BE2C (cell line): ENCODE data around the gene DOK1.

ENCODE experiments used
- DNase-seq: peaks from one replicate; pipeline ENCODE4 v3.0.0-alpha.2; 2020
- H3K27me3 ChIP-seq: fragments of 250-450 bp; sonication (Bioruptor Pico); 2 replicates; pipeline ENCODE4 v1.5.1; 2020; ENCODE audit warnings: mild to moderate bottlenecking
- H3K36me3 ChIP-seq: fragments of 250-450 bp; sonication (Bioruptor Pico); 2 replicates; pipeline ENCODE4 v1.5.1; 2020; ENCODE audit warnings: mild to moderate bottlenecking
- H3K4me1 ChIP-seq: fragments of 250-450 bp; sonication (Bioruptor Pico); 2 replicates; pipeline ENCODE4 v1.5.1; 2020
- H3K4me3 ChIP-seq: 2 replicates; pipeline ENCODE4 v1.5.1; 2011; ENCODE audit warnings: low read depth, low read length
- H3K9me3 ChIP-seq: fragments of 250-450 bp; sonication (Bioruptor Pico); 2 replicates; pipeline ENCODE4 v1.5.1; 2020
- TF ChIP-seq, protein P1 (sequence below): IDR thresholded peaks from 2 replicates; pipeline ENCODE4 v1.5.1; 2012; ENCODE audit warnings: mild to moderate bottlenecking, low read depth, low read length

The DOK1 gene

GRCh38 chr2:74551942-74552913, 2.3 kb upstream of the DOK1 start:
- Histone ChIP-seq H3K4me3 (peak overlapping the region; percentile 69), H3K9me3 (no peaks in the 10 kb centered on the region), H3K27me3 (no peaks in the 10 kb centered on the region), H3K36me3 (no peaks in the 10 kb centered on the region; the same call in 1 of the 2 replicates), H3K4me1 (no peaks in the 10 kb centered on the region)
- TF ChIP-seq, protein P1, sequence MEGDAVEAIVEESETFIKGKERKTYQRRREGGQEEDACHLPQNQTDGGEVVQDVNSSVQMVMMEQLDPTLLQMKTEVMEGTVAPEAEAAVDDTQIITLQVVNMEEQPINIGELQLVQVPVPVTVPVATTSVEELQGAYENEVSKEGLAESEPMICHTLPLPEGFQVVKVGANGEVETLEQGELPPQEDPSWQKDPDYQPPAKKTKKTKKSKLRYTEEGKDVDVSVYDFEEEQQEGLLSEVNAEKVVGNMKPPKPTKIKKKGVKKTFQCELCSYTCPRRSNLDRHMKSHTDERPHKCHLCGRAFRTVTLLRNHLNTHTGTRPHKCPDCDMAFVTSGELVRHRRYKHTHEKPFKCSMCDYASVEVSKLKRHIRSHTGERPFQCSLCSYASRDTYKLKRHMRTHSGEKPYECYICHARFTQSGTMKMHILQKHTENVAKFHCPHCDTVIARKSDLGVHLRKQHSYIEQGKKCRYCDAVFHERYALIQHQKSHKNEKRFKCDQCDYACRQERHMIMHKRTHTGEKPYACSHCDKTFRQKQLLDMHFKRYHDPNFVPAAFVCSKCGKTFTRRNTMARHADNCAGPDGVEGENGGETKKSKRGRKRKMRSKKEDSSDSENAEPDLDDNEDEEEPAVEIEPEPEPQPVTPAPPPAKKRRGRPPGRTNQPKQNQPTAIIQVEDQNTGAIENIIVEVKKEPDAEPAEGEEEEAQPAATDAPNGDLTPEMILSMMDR, result no peak
- no peak for DNase-seq

DNA sequence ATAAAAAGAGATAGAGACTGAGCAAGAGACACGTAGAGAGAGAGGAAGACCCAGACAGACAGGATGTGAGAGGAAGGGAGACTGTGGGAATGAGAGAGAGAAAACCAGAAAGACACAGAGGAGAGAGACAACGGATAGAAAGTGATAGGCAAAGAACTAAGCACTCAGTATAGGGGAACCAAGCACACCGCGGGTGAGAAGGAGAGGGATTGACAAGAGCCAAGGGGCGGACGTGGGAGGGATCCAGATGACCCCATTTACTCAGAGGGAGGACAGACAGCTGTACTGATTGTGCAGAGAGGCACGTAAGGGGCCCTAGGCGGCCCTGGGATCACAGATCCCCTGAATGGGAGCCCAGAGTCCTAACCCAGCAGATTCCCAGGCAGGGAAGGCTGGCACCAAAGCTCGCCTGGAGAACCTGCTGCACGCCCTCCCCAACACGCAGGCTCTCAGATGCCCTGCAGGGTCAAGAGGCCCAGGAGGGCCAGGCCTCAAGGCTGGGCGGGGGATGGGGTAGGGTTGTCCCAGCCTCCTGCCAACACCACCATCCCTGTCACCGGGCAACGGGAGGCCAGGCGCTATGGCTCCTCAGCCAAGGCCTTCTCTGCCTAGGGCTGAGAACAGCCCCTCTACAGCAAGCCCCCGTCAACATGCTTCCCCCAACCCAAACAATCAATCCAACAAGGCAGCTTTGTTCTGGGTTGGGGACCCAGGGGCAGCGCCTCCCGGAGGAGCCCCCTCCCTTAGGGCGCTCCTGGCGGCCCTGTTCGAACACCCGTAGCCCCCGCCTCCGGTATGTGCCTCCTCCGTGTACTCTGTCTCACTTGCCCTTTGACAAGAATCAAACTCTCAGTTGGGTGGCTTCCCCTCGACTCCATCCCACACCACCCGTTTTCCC, 1.4 kb upstream of the DOK1 start:
- no peaks in the 10 kb centered on the region for H3K9me3 ChIP-seq
- no peaks in the 10 kb centered on the region; the same call in 1 of the 2 replicates for H3K36me3 ChIP-seq
- peak overlapping the region; percentile 69 for H3K4me3 ChIP-seq
- no peaks in the 10 kb centered on the region for H3K4me1 ChIP-seq
- H3K27me3 ChIP-seq, result no peaks in the 10 kb centered on the region
- TF ChIP-seq, protein P1, result no peak
- DNase-seq, result peak; percentile 42

- no peak for DNase-seq
- Histone ChIP-seq H3K27me3 (no peaks in the 10 kb centered on the region), H3K9me3 (no peaks in the 10 kb centered on the region), H3K36me3 (no peaks in the 10 kb centered on the region; the same call in 1 of the 2 replicates), H3K4me3 (peak overlapping the region; percentile 69; the same call in 1 of the 2 replicates), H3K4me1 (no peaks in the 10 kb centered on the region)
- TF ChIP-seq, protein P1, result no peak
Measured at GRCh38 chr2:74554820-74555531, 456 bp downstream of the DOK1 start.

DNA sequence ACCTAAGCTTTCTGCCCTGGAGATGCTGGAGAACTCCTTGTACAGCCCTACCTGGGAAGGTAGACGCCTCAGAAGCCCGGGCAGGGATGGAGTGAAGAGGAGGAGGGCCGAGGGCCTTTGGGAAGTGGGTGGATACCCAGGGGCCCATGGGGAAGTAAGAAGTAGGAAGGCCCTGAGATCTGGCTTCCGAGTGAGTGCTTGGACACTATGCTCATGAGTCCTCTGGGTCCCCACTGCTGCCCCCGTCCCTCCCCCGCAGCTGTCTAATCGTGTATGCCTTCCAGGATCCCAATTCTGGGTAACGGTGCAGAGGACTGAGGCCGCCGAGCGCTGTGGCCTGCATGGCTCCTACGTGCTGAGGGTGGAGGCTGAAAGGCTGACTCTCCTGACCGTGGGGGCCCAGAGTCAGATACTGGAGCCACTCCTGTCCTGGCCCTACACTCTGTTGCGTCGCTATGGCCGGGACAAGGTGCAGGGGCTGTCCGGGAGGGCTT, 1.1 kb downstream of the DOK1 start:
- no peak for DNase-seq
- H3K9me3 ChIP-seq, result no peaks in the 10 kb centered on the region
- no peaks in the 10 kb centered on the region for H3K27me3 ChIP-seq
- no peak overlapping the region for H3K4me3 ChIP-seq
- H3K36me3 ChIP-seq, result no peaks in the 10 kb centered on the region; the same call in 1 of the 2 replicates
- no peaks in the 10 kb centered on the region for H3K4me1 ChIP-seq
- TF ChIP-seq, protein P1, result no peak

- no peaks in the 10 kb centered on the region for H3K27me3 ChIP-seq
- TF ChIP-seq, protein P1, result no peak
Measured at GRCh38 chr2:74556159-74556558, 1.6 kb downstream of the DOK1 start.

More at GRCh38 chr2:74556159-74556558, 1.6 kb downstream of the DOK1 start:
- H3K4me1 ChIP-seq, result no peaks in the 10 kb centered on the region
- no peaks in the 10 kb centered on the region; the same call in 1 of the 2 replicates for H3K36me3 ChIP-seq
- H3K4me3 ChIP-seq, result no peak overlapping the region
- no peak for DNase-seq
- no peaks in the 10 kb centered on the region for H3K9me3 ChIP-seq
